GM18520 (cell line): ENCODE results near the gene CSNK2A1.

Experiments
- ATAC-seq: cut with Tn5 transposase; IDR thresholded peaks from one replicate; pipeline ENCODE4 v1.9.1; 2021; ENCODE audit not compliant: unreplicated experiment

CSNK2A1 gene

DNA sequence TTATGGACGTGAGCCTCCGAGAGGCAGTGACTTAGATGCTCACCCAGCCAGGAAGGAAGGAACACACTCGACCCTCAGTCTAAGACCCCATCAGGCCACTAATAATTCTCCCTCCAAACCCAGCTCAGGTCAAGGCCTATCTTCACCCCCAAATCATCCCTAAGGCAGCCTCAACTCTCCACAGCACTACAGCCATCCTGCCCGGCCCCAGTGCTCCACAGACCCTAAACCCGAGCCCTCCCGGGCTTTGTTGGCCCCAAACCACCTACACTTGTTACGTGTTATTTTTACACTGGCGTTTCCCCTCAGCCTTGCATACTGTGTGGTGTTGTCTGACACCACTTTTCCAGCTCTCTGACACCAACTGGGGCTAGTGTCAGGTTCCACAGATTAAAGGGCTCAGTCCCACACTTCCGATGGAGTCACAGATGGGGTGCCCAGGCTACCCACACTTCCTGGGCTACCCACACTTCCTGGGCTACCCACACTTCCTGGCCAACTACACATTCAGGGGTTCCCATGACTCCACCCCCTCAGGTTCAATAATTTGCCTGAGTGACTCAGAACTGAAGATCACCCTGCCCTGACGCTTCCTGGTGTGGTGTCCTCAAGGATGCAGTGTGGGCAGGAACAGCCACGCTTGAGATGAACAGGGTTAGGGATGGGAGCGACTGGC is 110.2 kb downstream of the CSNK2A1 start:
- ATAC-seq, result peak; percentile 72

DNA sequence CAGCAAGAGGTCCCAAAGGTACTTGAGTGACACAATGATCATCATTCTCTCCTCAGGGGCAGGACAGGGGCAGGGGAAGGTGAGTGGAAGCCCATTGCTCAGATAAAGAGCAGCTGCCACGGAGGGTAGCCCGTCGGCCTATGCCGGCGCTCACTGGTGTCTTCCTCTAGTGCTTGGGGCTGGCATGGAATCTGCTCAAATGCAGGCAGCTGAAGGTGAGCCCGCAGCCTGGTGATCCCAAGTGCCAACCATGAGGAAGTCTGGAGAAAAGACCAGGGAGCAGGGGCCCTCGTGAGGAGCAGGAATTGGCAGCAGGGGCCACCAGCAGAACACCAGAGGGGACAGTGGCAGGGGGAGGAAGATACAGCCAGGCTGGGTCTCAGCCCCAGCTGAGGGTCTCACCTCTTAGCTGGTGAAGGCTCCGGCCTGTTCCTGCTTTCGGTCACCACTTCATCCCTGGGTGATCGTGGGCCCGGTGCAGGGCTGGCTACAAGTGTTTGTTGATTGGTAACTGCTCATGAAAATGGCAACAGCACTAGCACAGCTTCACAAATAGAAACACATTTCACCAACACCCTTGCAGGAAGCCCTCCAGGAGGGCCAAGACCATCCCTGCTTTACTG is 110.8 kb downstream of the CSNK2A1 start:
- ATAC-seq, result no peak

DNA sequence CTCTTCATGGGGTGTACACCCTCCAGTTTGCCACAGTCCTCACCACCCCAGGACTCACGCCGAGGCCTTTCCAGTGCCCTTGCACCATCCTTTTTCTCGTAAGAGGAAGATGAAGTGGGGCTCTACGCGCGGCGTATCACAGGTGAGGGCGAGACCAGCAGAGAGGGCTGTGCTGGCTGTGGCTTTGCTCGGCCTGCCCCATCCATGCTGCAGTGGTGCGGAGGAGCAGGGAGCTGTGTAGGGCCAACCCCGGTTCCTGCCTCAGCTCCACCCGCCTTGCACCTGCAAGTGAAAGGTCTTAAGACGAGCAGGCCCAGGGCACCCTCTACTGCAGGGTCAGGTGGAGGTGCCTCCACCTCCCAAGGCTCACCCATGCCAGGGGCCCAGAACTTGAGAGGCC is 111.4 kb downstream of the CSNK2A1 start:
- ATAC-seq, result no peak

DNA sequence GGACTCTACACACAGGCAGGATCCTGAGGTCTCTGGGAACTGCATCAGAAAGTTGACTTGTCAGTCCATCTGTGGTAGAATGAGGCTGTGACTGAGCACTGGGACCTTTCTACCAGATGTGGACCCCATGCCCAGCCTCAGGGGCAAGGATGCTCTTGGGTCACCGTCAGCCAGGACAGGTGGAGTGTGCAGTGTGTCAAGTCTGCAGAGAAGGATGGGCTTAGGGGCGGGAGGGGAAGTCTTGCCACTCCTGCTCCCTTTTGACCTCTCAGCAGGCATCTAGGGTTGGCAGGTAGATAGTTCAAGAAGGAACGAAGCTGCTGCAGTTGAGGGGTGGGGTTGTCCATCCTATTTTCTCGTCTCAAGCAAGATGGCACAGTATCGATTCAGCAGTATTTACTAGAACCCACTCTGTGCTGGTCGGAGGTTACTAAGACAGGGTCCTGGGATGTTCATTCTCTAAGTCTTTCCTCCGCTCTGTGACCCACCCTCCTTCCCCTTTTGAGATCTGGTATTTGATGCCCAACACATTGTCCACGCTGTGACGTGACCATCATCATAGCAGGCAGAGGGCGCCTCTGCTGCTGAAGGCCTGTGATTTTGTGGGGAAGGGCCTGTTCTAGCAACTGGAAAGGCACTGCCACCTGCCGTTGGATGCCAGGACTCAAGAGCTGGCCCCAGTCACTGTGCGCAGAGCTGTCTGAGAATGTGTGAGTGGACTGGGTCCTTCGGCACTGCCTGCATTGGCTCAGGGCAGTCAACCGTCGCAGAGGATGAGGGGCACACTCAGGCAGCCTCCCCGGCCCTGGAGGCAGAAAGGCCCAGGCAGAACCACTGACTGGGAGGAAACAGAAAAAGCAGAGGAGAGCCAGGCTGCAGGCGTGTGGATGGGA is 112.3 kb downstream of the CSNK2A1 start:
- ATAC-seq, result no peak

DNA sequence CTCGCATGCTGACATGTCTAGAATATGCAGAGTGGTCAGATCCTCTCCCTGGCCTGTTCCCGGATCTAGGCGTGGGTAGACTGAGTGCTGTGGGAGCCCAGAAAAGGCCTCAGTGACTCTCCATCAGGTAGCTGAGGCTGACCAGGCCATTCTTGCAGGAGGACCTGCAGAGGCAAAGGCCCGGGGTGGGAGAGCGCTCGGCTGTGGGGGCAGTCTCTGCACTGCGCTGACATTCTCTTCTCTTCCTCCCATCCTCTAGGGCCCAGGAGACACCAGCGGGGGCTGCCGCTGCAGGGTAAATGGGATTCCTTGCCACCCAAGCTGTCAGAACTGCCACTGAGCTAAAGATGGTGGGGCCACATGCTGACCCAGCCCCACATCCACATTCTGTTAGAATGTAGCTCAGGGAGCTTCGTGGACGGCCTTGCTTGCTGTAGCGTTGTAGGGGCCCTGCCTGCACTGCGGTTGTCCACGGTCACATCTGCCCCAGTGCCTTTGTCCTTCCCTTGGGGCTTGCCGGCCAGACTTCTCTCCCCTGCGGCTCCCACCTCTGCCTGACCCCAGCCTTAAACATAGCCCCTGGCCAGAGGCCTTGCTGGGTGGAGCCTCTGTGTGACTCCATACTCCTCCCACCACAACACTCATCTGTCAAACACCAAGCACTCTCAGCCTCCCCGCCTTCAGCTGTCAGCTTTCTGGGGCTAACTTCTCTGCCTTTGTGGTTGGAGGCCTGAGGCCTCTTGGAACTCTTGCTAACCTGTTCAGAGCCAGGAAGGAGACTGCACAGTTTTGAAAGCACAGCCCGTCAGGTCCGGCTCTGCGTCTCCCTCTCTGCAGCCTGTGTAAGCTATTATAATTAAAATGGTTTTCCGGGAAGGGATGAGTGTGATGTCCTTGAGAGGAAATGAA is 113.2 kb downstream of the CSNK2A1 start:
- no peak for ATAC-seq

DNA sequence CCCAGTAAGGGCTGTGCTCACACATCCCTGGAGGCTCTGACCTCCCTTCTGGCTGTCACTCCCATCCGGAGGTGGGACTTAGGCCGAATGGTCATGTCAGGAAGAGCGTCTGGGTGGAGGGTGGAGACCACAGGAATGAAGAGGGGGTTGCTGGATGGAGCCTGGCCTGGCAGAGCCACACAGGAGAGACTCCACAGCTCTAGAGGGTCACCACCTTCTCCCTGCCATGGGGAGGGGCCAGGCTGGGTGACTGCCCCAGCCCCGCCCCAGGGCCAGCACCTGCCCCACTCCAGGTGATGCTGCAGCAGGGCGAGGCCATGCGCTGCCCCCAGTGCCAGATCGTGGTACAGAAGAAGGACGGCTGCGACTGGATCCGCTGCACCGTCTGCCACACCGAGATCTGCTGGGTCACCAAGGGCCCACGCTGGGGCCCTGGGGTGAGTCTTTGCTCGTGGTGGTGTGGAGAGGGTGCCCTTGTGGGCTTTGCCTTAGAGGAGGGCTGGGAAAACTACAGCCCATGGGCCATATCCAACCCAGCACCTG is 114.9 kb downstream of the CSNK2A1 start:
- no peak for ATAC-seq

DNA sequence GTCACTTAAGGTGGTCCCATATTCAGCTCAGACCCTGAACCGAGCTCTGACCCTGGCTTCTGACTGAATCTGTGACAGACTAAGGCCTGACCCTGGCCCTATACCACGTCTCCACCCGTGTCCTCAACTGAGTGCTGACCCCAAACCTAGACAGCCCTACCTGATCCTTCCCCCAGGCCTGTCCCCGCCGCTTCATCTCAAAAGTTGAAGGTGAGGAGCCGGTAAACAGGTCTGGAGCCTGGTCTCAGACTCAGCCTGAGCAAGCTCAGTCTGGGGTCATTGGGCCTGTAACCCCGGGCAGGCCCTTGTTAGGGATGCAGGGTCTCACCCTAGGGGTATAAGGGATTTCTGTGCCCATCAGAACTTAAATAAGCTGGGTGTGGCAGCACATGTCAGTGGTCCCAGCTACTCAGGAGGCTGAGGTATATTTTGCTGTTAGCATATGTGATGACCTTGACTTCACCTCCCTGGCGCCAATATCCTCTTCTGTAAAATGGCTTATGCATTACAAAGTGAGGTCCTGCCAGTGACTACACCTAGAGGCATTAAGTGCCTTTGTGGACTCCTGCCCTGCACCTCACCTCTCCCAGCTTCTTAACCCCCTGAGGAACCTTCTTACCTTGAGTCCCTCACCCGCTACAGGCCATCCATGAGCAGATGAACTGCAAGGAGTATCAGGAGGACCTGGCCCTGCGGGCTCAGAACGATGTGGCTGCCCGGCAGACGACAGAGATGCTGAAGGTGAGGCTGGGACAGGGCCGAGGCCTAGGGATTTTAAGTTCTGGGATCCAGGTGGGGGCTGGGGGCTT is 115.5 kb downstream of the CSNK2A1 start:
- ATAC-seq, result no peak

DNA sequence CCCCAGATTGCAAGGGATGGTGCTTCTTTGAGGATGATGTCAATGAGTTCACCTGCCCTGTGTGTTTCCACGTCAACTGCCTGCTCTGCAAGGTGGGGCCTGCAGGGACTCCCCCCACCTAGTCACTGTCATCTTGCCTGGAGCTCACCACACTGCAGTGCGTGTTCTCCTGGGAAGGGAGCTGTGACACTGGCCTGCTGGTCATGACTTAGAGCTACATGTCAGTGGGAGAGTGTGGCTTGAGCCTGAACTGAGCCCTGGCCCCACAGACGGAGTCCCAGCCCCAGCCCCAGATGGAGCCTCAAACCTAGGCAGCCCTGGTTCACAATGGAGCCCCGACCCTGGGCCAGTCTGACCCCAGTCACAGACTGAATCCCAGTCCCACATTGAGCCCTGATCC is 116.2 kb downstream of the CSNK2A1 start:
- no peak for ATAC-seq

DNA sequence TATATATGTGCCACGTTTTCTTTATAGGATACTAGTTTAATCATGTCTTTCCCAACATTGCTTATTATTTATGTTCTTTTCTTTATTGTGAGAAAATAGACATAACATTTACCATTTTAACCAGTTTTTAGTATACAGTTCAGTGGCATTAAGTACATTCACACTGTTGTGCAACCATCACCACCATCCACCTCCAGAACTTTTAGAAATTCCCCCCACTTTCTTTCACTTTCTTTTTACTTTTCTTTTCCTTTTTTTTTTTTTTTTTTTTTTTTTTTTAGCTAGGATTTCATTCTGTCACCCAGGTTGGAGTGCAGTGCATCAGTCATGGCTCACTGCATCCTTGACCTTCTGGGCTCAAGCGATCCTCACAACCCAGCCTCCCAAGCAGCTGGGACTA is 117.0 kb downstream of the CSNK2A1 start:
- no peak for ATAC-seq
